ENCODE data around the gene QSOX1.

The QSOX1 gene

DNA sequence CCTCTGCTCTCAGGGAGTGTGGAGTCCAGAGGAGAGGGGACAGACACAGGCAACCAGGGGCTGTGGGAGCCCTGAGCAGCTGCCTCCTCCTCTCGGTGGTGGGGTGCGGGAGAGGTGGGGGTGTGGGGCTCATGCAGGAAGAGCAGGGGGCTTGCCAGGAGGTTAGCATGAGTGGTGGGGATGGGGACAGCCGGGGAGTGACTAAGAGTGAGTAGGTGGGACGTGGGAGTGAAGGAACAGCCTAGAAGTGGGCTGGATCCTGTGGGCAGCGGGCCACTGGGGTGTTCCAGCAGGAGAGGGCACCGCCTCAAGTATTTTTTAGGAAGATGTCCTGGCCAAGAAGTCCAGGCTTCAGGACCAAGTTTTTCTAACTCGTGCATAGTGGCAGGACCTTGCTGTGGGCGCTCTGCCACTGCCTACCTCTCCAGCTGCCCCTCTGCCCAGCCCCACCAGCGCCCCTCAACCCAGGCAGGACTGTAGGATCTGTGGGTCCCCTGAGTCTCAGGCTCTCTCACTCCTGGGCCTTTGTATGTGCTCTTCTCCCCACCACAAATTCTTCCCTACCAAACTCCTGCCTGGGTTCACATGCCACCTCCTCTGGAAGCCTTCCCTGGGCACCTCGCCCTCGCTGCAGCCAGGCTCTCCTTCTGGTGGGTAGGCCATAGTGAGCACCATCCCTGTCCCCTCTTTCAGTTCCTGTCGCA is 56.6 kb downstream of the QSOX1 start:
- no peak overlapping the region for H3K4me2 ChIP-seq (ENCODE audit: low read length)
- no peaks in the 10 kb centered on the region for H3K79me2 ChIP-seq (ENCODE audit: control insufficient read depth, low read length)
- no peak overlapping the region for H3K27ac ChIP-seq (ENCODE audit: low read depth, low read length)
- H3K36me3 ChIP-seq (ENCODE audit: control insufficient read depth, low read length): no peaks in the 10 kb centered on the region
- TF ChIP-seq, protein P1, sequence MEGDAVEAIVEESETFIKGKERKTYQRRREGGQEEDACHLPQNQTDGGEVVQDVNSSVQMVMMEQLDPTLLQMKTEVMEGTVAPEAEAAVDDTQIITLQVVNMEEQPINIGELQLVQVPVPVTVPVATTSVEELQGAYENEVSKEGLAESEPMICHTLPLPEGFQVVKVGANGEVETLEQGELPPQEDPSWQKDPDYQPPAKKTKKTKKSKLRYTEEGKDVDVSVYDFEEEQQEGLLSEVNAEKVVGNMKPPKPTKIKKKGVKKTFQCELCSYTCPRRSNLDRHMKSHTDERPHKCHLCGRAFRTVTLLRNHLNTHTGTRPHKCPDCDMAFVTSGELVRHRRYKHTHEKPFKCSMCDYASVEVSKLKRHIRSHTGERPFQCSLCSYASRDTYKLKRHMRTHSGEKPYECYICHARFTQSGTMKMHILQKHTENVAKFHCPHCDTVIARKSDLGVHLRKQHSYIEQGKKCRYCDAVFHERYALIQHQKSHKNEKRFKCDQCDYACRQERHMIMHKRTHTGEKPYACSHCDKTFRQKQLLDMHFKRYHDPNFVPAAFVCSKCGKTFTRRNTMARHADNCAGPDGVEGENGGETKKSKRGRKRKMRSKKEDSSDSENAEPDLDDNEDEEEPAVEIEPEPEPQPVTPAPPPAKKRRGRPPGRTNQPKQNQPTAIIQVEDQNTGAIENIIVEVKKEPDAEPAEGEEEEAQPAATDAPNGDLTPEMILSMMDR (IDR thresholded peaks at IDR 0.05; ENCODE audit: low read depth, low read length, poor library complexity, severe bottlenecking): no peak
- no peak for TF ChIP-seq EZH2phosphoT487 (IDR thresholded peaks at IDR 0.05; ENCODE audit: borderline replicate concordance, low read length)
- no peaks in the 10 kb centered on the region for H3F3A ChIP-seq (ENCODE audit: control insufficient read depth, insufficient read depth)
- peaks cover 8% of the 10 kb centered on the region for H3K4me1 ChIP-seq (ENCODE audit: control insufficient read depth, low read length)
- H4K20me1 ChIP-seq (ENCODE audit: control insufficient read depth, insufficient read depth, low read depth, low read length): no peaks in the 10 kb centered on the region
- H3K9me3 ChIP-seq (ENCODE audit: control insufficient read depth, insufficient read depth, low read length): no peaks in the 10 kb centered on the region
- no peaks in the 10 kb centered on the region for H3K27me3 ChIP-seq (ENCODE audit: control insufficient read depth, low read length)
- H3K4me3 ChIP-seq (ENCODE audit: low read length): no peak overlapping the region
- H3K9me2 ChIP-seq (replicated peaks; ENCODE audit: control insufficient read depth, low read length): no peaks in the 10 kb centered on the region

DNA sequence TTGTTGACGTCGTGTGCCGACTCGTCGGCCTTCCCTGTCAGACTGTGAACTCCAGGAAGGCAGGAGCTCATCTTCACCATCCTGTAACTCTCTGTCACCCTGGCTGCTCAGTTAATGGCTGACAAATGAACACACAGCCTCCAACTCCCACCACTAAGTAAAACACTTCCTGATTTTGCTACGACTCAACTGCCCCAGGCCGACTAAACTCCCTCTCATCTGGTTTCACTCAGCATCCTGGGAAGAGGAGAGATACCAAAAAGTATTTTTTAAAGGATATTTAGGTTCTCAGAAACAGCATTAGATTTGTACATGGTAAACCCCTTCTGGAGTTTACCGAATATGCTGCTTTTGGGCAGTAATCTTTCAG is 57.2 kb downstream of the QSOX1 start:
- no peak for TF ChIP-seq EZH2phosphoT487 (IDR thresholded peaks at IDR 0.05; ENCODE audit: borderline replicate concordance, low read length)
- TF ChIP-seq, protein P1 (IDR thresholded peaks at IDR 0.05; ENCODE audit: low read depth, low read length, poor library complexity, severe bottlenecking): no peak
- no peaks in the 10 kb centered on the region for H3K9me2 ChIP-seq (replicated peaks; ENCODE audit: control insufficient read depth, low read length)

DNA sequence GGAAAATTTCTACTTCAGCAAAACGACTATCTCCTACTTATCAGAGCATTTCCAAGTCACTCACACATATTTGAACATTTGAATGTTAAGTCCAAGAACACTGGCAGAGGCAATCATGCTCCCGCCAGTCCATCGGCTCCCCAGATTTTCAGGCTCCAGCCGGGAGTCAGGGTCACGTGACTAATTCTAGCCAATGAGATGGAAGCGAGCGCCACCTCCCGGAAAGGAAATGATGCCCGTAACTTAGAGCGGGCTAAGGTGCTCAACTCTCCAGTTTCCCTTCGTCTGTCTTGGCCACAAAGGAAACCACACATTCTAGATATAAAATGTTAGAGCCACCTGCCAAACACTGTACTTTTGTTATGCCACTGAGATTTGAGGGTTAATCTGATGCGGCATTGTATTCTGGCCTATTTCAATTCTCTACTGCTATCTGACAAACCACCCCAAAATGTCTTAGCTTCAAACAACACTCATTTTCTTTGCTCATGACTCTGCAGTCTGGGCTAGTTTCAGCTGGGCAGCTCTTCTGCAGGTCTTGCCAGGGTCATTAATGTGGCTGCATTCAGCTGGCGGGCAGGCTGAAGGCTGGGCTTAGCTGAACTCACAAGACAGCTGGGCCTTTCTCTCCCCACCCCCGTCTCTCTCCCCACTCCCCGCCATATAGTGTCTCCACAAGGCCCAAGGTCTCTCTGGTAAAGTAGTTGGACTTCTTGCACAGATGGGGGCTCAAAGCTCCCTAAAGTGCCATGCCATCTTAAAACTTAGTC is 58.9 kb downstream of the QSOX1 start:
- H3K36me3 ChIP-seq (ENCODE audit: control insufficient read depth, low read length): no peaks in the 10 kb centered on the region
- H3F3A ChIP-seq (ENCODE audit: control insufficient read depth, insufficient read depth): no peaks in the 10 kb centered on the region
- peaks cover under 1% of the 10 kb centered on the region; the same call in 1 of the 2 replicates for H3K4me1 ChIP-seq (ENCODE audit: control insufficient read depth, low read length)
- no peaks in the 10 kb centered on the region for H3K79me2 ChIP-seq (ENCODE audit: control insufficient read depth, low read length)
- no peaks in the 10 kb centered on the region for H3K9me2 ChIP-seq (replicated peaks; ENCODE audit: control insufficient read depth, low read length)
- no peak overlapping the region for H3K27ac ChIP-seq (ENCODE audit: low read depth, low read length)
- TF ChIP-seq, protein P1 (IDR thresholded peaks at IDR 0.05; ENCODE audit: low read depth, low read length, poor library complexity, severe bottlenecking): no peak
- TF ChIP-seq EZH2phosphoT487 (IDR thresholded peaks at IDR 0.05; ENCODE audit: borderline replicate concordance, low read length): no peak
- H3K4me2 ChIP-seq (ENCODE audit: low read length): no peak overlapping the region
- H4K20me1 ChIP-seq (ENCODE audit: control insufficient read depth, insufficient read depth, low read depth, low read length): no peaks in the 10 kb centered on the region
- H3K4me3 ChIP-seq (ENCODE audit: low read length): no peak overlapping the region
- H3K27me3 ChIP-seq (ENCODE audit: control insufficient read depth, low read length): no peaks in the 10 kb centered on the region
- H3K9me3 ChIP-seq (ENCODE audit: control insufficient read depth, insufficient read depth, low read length): no peaks in the 10 kb centered on the region

More for the DNA sequence above, 57.2 kb downstream of the QSOX1 start:
- Histone ChIP-seq H3K9me3 (ENCODE audit: control insufficient read depth, insufficient read depth, low read length) (no peaks in the 10 kb centered on the region), H4K20me1 (ENCODE audit: control insufficient read depth, insufficient read depth, low read depth, low read length) (no peaks in the 10 kb centered on the region), H3K36me3 (ENCODE audit: control insufficient read depth, low read length) (no peaks in the 10 kb centered on the region), H3K4me2 (ENCODE audit: low read length) (no peak overlapping the region), H3K4me3 (ENCODE audit: low read length) (no peak overlapping the region), H3F3A (ENCODE audit: control insufficient read depth, insufficient read depth) (no peaks in the 10 kb centered on the region), H3K4me1 (ENCODE audit: control insufficient read depth, low read length) (peaks cover 8% of the 10 kb centered on the region), H3K27ac (ENCODE audit: low read depth, low read length) (no peak overlapping the region), H3K79me2 (ENCODE audit: control insufficient read depth, low read length) (no peaks in the 10 kb centered on the region), H3K27me3 (ENCODE audit: control insufficient read depth, low read length) (no peaks in the 10 kb centered on the region)
